Gastrocnemius medialis (tissue), 4 donors: ENCODE measurements around the gene C10orf95.

Source experiments
- CTCF ChIP-seq, 5 experiments: fragments of 450-650 bp in 3 of 5; fragments of 200-600 bp in 2 of 5; sonication (generic) in 2 of 5; IDR thresholded peaks in 4 of 5; conservative IDR thresholded peaks in 1 of 5; 1 replicate in 4 of 5; 2 replicates in 1 of 5; pipeline ENCODE4 v1.5.1; 2016 to 2019; ENCODE audit warnings: antibody characterized with exemption in 5 of 5, mild to moderate bottlenecking in 3 of 5, moderate library complexity in 3 of 5
- POLR2A ChIP-seq, 2 donors: fragments of 450-650 bp; IDR thresholded peaks; one replicate each; pipeline ENCODE4 v1.6.1; 2017; ENCODE audit warnings: antibody characterized with exemption in 2 of 2, mild to moderate bottlenecking in 2 of 2, moderate library complexity in 2 of 2

GRCh38 chr10:102470579-102471546 lies 19.5 kb upstream of the C10orf95 start:
- no peak for TF ChIP-seq CTCF (IDR thresholded peaks at IDR 0.05 in 4 of 5, conservative IDR thresholded peaks at IDR 0.05 in 1 of 5)
- no peak for TF ChIP-seq POLR2A (IDR thresholded peaks at IDR 0.05)
